K562 (cell line): Measurements from ENCODE around the gene MYH9. TPM values are rescaled to one million over a fixed set of nuclear protein-coding genes. Genes with fewer than 3 reads are reported as not detected.

Experiments
- ARID3A ChIP-seq: IDR thresholded peaks from 2 replicates; pipeline ENCODE4 v1.6.1; 2012; ENCODE audit warnings: low read depth, low read length, improper control_type of control experiment, borderline replicate concordance
- ATF7 ChIP-seq: fragments of 450-650 bp; IDR thresholded peaks from 2 replicates; pipeline ENCODE4 v1.7.1; 2014; ENCODE audit warnings: mild to moderate bottlenecking, moderate library complexity
- BCLAF1 ChIP-seq, 2 experiments: fragments of 450-650 bp in 1 of 2; IDR thresholded peaks; 2 replicates each; pipeline ENCODE4 v1.6.1; 2011 to 2017; ENCODE audit warnings: low read depth in 2 of 2, antibody characterized with exemption in 1 of 2, borderline replicate concordance in 1 of 2, low read length in 1 of 2, mild to moderate bottlenecking in 1 of 2, mixed read lengths in 1 of 2; ENCODE audit not compliant: control insufficient read depth in 1 of 2
- CLOCK ChIP-seq: fragments of 250-450 bp; sonication (Bioruptor Pico); IDR thresholded peaks from 2 replicates; pipeline ENCODE4 v1.4.0; 2020; ENCODE audit warnings: mild to moderate bottlenecking, moderate library complexity, borderline replicate concordance
- DDX20 ChIP-seq: fragments of 450-650 bp; IDR thresholded peaks from 2 replicates; pipeline ENCODE4 v1.6.1; 2016; ENCODE audit warnings: missing genetic modification characterization, low read depth, mild to moderate bottlenecking, missing compliant biosample characterization, moderate library complexity
- E2F1 ChIP-seq: sonication (generic); formaldehyde crosslinking; IDR thresholded peaks from 2 replicates; pipeline ENCODE4 v1.8.1; 2023; ENCODE audit warnings: mild to moderate bottlenecking, missing genetic modification reagents, moderate library complexity
- SMARCA4 ChIP-seq: fragments of 450-650 bp; IDR thresholded peaks from 2 replicates; pipeline ENCODE4 v1.6.1; 2016
- SNRNP70 ChIP-seq: fragments of 200-400 bp; formaldehyde crosslinking; optimal IDR thresholded peaks from 2 replicates; pipeline ENCODE3; 2017; ENCODE audit warnings: low read depth, low read length
- SP1 ChIP-seq: sonication (generic); formaldehyde crosslinking; IDR thresholded peaks from 2 replicates; pipeline ENCODE4 v1.8.1; 2022; ENCODE audit warnings: mild to moderate bottlenecking, missing genetic modification reagents
- TCF7L2 ChIP-seq: fragments of 150-350 bp; IDR thresholded peaks from 2 replicates; pipeline ENCODE4 v1.6.1; 2016; ENCODE audit warnings: low read depth, mild to moderate bottlenecking, low read length, moderate library complexity
- TOE1 ChIP-seq, 2 experiments: fragments of 450-650 bp in 1 of 2; sonication (generic) in 1 of 2; formaldehyde crosslinking in 1 of 2; IDR thresholded peaks; 2 replicates each; pipeline versions ENCODE4 v1.7.1 to v1.8.0; 2016 to 2022; ENCODE audit warnings: borderline replicate concordance in 2 of 2, mild to moderate bottlenecking in 2 of 2, antibody characterized with exemption in 1 of 2, inconsistent platforms in 1 of 2, low read depth in 1 of 2, missing genetic modification reagents in 1 of 2, moderate library complexity in 1 of 2
- U2AF2 ChIP-seq: fragments of 200-400 bp; formaldehyde crosslinking; optimal IDR thresholded peaks from 2 replicates; pipeline ENCODE3; 2017; ENCODE audit warnings: low read depth, mild to moderate bottlenecking, low read length
- ZBTB26 ChIP-seq: fragments of 450-650 bp; formaldehyde crosslinking; IDR thresholded peaks from 2 replicates; pipeline ENCODE4 v1.4.0; 2022; ENCODE audit warnings: missing genetic modification characterization
- ZNF143 ChIP-seq: sonication (generic); formaldehyde crosslinking; IDR thresholded peaks from 2 replicates; pipeline ENCODE4 v1.9.0; 2022; ENCODE audit warnings: mild to moderate bottlenecking, missing genetic modification reagents
- ZNF280A ChIP-seq: fragments of 450-650 bp; IDR thresholded peaks from 2 replicates; pipeline ENCODE4 v1.6.1; 2018; ENCODE audit warnings: mild to moderate bottlenecking, low read depth; ENCODE audit not compliant: partially characterized antibody
- polyA plus RNA-seq, 8 experiments: library from polyadenylated mRNA; depleted of rRNA in 4 of 8; stranded (reverse) in 5 of 8; unstranded in 3 of 8; fragments of >200 nt; fragmentation: Nextera tagmentation in 2 of 8; fragmentation: Illumina TruSeq in 1 of 8; extraction: Ambion mirVana in 2 of 8; extraction: Trizol in 1 of 8; gene quantifications; 2 replicates each; pipeline versions ENCODE4 v1.2.1 to v1.2.3, GENCODE V29; 2011 to 2014; ENCODE audit warnings: inconsistent platforms in 1 of 8, missing spikeins in 1 of 8
- total RNA-seq, 7 experiments: library from RNA; depleted of rRNA in 6 of 7; stranded (reverse); fragments of >200 nt in 6 of 7; fragmentation: Illumina TruSeq in 2 of 7; extraction: Trizol in 2 of 7; gene quantifications; 2 replicates each; pipeline versions ENCODE4 v1.2.1 to v1.2.3, GENCODE V29; 2011 to 2021; ENCODE audit warnings: low replicate concordance in 1 of 7

The MYH9 gene
- total and polyA plus RNA-seq, 9 of the 15 experiments (the other 6 are each of a cell fraction or from before 2014, with no cell fraction given), result 0.71 to 111 (median 24.6) TPM

- TF ChIP-seq ZNF280A (no peak), SNRNP70 (no peak), TOE1 (IDR thresholded peaks at IDR 0.05; ENCODE audit: borderline replicate concordance) (no peak), TOE1 (CRISPR knock-in tag; IDR thresholded peaks at IDR 0.05; ENCODE audit: borderline replicate concordance, low read depth) (no peak), TCF7L2 (no peak), ARID3A (no peak), E2F1 (CRISPR knock-in tag) (no peak), ZBTB26 (no peak), SP1 (CRISPR knock-in tag) (no peak), DDX20 (no peak), ZNF143 (CRISPR knock-in tag) (no peak), ATF7 (peak; percentile 93), SMARCA4 (peak; percentile 69), BCLAF1 (IDR thresholded peaks at IDR 0.05; ENCODE audit: borderline replicate concordance in 1 of 2, control insufficient read depth in 1 of 2, low read depth in 2 of 2, low read length in 1 of 2) (no peak), U2AF2 (no peak), CLOCK (CRISPR knock-in tag) (no peak)
These were observed 8.1 kb upstream of the MYH9 start (continued) for GRCh38 chr22:36395915-36396314.
